ENCODE data around the gene C22orf31.

- TF ChIP-seq, protein P1, sequence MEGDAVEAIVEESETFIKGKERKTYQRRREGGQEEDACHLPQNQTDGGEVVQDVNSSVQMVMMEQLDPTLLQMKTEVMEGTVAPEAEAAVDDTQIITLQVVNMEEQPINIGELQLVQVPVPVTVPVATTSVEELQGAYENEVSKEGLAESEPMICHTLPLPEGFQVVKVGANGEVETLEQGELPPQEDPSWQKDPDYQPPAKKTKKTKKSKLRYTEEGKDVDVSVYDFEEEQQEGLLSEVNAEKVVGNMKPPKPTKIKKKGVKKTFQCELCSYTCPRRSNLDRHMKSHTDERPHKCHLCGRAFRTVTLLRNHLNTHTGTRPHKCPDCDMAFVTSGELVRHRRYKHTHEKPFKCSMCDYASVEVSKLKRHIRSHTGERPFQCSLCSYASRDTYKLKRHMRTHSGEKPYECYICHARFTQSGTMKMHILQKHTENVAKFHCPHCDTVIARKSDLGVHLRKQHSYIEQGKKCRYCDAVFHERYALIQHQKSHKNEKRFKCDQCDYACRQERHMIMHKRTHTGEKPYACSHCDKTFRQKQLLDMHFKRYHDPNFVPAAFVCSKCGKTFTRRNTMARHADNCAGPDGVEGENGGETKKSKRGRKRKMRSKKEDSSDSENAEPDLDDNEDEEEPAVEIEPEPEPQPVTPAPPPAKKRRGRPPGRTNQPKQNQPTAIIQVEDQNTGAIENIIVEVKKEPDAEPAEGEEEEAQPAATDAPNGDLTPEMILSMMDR (IDR thresholded peaks at IDR 0.05; ENCODE audit: insufficient read depth, low read length, poor library complexity, severe bottlenecking), result no peak
- TF ChIP-seq EZH2phosphoT487 (conservative IDR thresholded peaks at IDR 0.05; ENCODE audit: low read length), result no peak
These were observed 8.9 kb upstream of the C22orf31 start for GRCh38 chr22:29070490-29070889.

Measured in SU-DHL-6 (cell line).